ES-I3 (cell line): Measurements from ENCODE around the gene ADGRA1.

ENCODE experiments used
- H3K36me3 ChIP-seq: 2 replicates; pipeline ENCODE4 v1.6.1; 2013; ENCODE audit warnings: mild to moderate bottlenecking, low read length, control low read depth, moderate library complexity; ENCODE audit not compliant: insufficient read depth
- H3K4me1 ChIP-seq: 2 replicates; pipeline ENCODE4 v1.6.1; 2013; ENCODE audit warnings: mild to moderate bottlenecking, control low read depth, low read length; ENCODE audit not compliant: insufficient read depth
- H3K9ac ChIP-seq: 2 replicates; pipeline ENCODE4 v1.6.1; 2013; ENCODE audit warnings: low read depth, mild to moderate bottlenecking, low read length, moderate library complexity
- H3K9me3 ChIP-seq: 2 replicates; pipeline ENCODE4 v1.6.1; 2013; ENCODE audit warnings: mild to moderate bottlenecking, low read length, moderate library complexity; ENCODE audit not compliant: control insufficient read depth, insufficient read depth

ADGRA1 gene

GRCh38 chr10:133061296-133062038 is 26.3 kb upstream of the ADGRA1 start:
- Histone ChIP-seq H3K36me3 (no peaks in the 10 kb centered on the region), H3K4me1 (no peaks in the 10 kb centered on the region), H3K9ac (no peak overlapping the region), H3K9me3 (no peaks in the 10 kb centered on the region)

- no peaks in the 10 kb centered on the region for H3K36me3 ChIP-seq
- H3K4me1 ChIP-seq, result no peaks in the 10 kb centered on the region
- no peaks in the 10 kb centered on the region for H3K9me3 ChIP-seq
- no peak overlapping the region for H3K9ac ChIP-seq
Observed at GRCh38 chr10:133062085-133062484, 25.6 kb upstream of the ADGRA1 start.

DNA sequence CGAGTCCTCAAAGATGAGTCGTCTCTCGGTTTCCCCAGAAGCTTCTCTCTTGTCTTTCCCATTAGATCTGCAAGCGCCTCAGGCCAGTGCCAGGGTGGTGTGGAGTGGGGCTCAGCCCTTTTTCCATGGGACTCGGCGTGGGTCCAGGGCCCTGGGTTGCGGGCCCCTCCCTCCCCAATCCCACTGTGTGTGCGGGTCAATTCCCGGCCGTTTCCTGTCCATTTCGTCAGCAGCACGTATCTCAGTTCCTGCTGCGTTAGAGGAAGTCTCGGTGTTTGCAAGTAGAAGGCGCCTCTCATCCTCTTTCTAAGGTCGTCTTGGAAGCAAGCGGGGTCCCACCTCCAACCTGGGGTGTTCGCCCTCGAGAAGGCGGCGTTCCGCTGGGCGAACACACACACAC is 25.1 kb upstream of the ADGRA1 start:
- no peak overlapping the region for H3K9ac ChIP-seq
- H3K9me3 ChIP-seq, result no peaks in the 10 kb centered on the region
- H3K36me3 ChIP-seq, result no peaks in the 10 kb centered on the region
- no peaks in the 10 kb centered on the region for H3K4me1 ChIP-seq

GRCh38 chr10:133067149-133068105 is 20.3 kb upstream of the ADGRA1 start:
- H3K36me3 ChIP-seq, result no peaks in the 10 kb centered on the region
- H3K9ac ChIP-seq, result no peak overlapping the region
- H3K4me1 ChIP-seq, result no peaks in the 10 kb centered on the region; the same call in 1 of the 2 replicates
- H3K9me3 ChIP-seq, result no peaks in the 10 kb centered on the region

GRCh38 chr10:133068111-133069032 is 19.4 kb upstream of the ADGRA1 start:
- no peaks in the 10 kb centered on the region; the same call in 1 of the 2 replicates for H3K4me1 ChIP-seq
- H3K9me3 ChIP-seq, result no peaks in the 10 kb centered on the region
- H3K9ac ChIP-seq, result no peak overlapping the region
- H3K36me3 ChIP-seq, result no peaks in the 10 kb centered on the region

GRCh38 chr10:133069033-133069525 is 18.6 kb upstream of the ADGRA1 start:
- H3K9ac ChIP-seq, result no peak overlapping the region
- H3K9me3 ChIP-seq, result no peaks in the 10 kb centered on the region
- H3K4me1 ChIP-seq, result no peaks in the 10 kb centered on the region; the same call in 1 of the 2 replicates
- H3K36me3 ChIP-seq, result no peaks in the 10 kb centered on the region

GRCh38 chr10:133070405-133070804 is 17.3 kb upstream of the ADGRA1 start:
- no peaks in the 10 kb centered on the region for H3K9me3 ChIP-seq
- H3K4me1 ChIP-seq, result no peaks in the 10 kb centered on the region; the same call in 1 of the 2 replicates
- H3K9ac ChIP-seq, result no peak overlapping the region
- H3K36me3 ChIP-seq, result no peaks in the 10 kb centered on the region

DNA sequence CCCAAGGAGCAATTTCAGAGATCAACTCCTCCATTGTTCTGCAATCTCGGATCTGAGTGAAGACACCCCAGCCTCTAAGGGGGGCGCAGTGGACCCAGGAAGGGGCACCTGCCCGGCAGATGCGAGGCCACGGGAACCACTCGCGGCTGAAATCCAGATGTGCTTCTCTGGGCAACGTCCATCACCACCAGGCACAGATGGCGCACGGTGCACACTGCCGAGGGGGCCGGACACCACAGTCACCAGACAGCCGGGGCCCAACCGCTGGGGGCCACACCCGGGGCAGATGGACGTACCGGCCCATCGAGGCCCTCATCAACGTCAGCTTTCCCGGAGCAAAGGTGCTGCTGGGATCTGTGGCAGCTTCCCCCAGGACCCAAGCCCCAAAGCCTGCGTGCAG is 16.9 kb upstream of the ADGRA1 start:
- Histone ChIP-seq H3K9me3 (no peaks in the 10 kb centered on the region), H3K4me1 (no peaks in the 10 kb centered on the region; the same call in 1 of the 2 replicates), H3K9ac (no peak overlapping the region), H3K36me3 (no peaks in the 10 kb centered on the region)

GRCh38 chr10:133071733-133072132 is 16.0 kb upstream of the ADGRA1 start:
- no peak overlapping the region for H3K9ac ChIP-seq
- no peaks in the 10 kb centered on the region; the same call in 1 of the 2 replicates for H3K4me1 ChIP-seq
- H3K36me3 ChIP-seq, result no peaks in the 10 kb centered on the region
- no peaks in the 10 kb centered on the region for H3K9me3 ChIP-seq

DNA sequence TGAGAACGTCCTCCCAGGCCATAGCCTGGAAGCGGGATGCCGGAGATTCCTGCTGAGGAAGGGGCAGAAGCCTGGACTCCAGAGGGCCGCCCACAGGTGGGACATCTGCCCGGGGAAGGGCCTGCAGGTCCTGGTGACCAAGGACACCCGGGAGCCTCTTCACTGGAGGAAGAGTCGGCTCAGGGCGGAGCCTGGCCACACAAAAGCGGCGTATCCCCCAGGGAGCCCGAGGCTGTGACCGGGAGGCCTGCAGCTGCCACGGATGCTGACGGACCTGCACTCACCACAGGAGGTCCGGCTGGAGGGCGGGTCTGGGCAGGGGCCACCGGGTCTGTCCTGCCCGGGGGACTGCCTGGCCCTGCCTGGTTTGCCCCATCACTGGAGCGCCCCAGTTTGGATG is 15.5 kb upstream of the ADGRA1 start:
- Histone ChIP-seq H3K36me3 (no peaks in the 10 kb centered on the region), H3K9me3 (no peaks in the 10 kb centered on the region), H3K4me1 (no peaks in the 10 kb centered on the region; the same call in 1 of the 2 replicates), H3K9ac (no peak overlapping the region)

DNA sequence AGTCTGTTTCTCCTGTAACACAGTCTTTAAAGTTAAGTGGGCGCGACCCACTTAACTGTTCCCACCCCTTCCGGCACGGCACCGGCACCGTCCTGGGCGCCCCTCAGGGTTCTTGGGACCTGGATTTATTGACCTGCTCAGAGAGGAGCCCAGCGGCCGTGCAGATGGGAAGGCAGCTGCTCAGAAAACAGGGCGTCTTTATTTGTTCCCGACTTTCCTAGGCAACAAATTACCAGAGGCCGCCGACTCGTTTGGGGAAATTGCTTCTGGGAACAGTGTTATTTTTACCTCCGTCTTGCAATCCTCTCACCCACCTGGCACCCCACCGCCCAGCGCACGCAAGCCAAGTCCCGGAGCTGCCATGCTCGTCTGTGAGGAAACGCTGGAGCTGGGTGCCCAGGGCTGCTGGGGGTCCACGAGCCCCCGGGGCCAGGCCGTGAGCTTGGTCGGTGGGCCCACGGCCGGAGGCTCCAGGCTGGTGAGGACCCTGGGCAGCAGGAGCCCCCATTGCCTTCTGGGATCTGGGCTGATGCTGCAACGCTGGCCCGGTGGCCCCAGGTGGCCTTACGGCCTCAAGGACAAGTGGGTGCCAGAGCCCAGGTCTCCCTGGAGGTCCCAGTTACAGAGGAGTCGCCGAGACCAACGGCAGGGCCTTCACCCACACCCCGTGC is 14.9 kb upstream of the ADGRA1 start:
- Histone ChIP-seq H3K4me1 (no peaks in the 10 kb centered on the region; the same call in 1 of the 2 replicates), H3K9me3 (no peaks in the 10 kb centered on the region), H3K9ac (no peak overlapping the region), H3K36me3 (no peaks in the 10 kb centered on the region)

DNA sequence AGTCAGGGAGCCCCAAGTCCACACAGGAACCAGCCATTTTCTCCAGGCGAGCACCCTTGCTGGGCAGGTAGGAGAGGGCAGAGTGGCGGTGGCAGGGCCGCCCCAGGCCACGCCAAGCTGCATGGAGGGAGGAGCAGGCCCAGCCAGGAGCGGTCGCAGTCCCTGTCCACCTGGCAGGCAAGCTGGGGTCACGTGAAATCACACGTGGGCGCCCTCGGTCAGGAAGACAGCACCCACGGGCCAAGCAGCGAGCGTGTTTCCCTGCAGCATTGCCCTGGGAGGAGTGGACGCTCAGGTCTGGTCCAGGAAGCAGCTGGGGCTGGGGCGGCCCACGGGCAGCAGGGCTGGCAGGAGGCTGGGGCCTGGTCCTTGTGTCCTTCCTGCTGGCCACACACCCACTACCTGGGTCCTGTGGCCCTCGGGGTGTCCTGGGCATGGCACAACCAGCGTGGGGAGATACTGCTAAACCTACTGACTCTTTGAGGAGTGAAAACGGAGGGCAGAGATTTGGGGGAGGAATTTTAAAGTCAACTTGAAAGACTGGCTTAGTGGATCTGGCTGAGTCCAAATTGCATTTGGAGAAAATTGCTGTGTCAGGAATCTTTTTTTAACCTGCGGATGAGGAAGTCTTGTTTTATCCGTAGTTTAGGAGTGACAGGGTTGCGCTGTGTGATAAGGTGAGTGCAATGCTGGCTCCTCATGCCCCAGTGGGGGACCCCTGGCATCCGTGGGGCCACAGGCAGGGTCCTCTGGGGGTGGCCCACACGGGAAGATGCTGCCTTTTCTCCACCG is 12.2 kb upstream of the ADGRA1 start:
- Histone ChIP-seq H3K9me3 (no peaks in the 10 kb centered on the region), H3K9ac (no peak overlapping the region), H3K4me1 (no peaks in the 10 kb centered on the region; the same call in 1 of the 2 replicates), H3K36me3 (no peaks in the 10 kb centered on the region)
